Retina (tissue), 1 donor: ENCODE results near the gene SURF6.
"Not testable (repeated sequence)": the region's sequence is repeated elsewhere in the genome, so short reads cannot be mapped to it uniquely, and the experiment has no call there.

Experiments used
- DNase-seq: peaks from one replicate; pipeline ENCODE4 v3.0.0-alpha.2; 2016

Gene SURF6

GRCh38 chr9:133335924-133336811, at the start of gene SURF6:
TSS of gene SURF6 (minus strand) at chr9:133336188. CDS start at chr9:133336132, 56 bp downstream.
- DNase-seq = peak; percentile 96

GRCh38 chr9:133385452-133385851, 49.5 kb upstream of the SURF6 start:
- DNase-seq = no peak

DNA sequence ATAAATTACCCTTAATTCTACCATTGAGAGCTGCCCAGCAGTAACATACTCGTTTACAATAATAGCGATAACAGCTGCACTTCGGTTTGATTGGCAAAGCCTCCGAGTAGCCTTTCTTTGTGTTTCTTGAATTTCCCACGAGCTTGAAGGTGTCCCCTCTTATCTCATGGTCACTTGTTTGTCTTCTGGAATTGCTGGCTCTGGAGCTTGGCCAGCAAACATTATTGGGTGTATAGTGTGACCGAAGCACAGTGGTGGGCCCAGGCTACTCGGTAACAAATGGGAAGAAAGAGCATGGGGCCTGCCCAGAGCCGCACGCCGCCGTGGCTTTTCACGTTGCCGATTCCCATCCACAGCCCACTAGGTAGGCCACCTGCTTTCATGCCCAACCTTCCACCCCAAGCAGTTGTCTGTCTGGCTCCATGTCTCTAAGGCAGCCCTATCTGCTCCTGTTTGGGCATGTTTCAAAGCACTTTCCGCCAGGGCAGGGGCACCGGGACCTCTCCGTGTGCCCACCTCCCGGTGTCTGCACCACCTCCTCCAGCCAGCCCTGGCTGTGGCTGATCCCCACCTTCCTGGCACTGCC, 48.8 kb upstream of the SURF6 start:
- DNase-seq = no peak

DNA sequence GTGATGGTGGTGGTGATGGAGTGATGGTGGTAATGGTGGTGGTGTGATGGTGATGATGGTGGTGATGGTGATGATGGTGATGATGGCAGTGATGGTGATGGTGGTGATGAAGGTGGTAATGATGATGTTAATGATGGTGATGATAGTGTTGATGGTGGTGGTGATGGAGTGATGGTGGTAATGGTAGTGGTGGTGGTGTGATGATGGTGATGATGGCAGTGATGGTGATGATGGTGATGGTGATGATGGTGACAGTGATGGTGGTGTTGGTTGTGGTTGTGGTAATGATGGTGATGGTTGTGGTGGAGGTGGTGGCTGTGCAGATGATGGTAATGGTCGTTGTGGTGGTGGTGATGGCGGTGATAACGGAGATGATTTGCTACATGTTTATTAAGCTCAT, 47.5 kb upstream of the SURF6 start:
- DNase-seq = no peak

DNA sequence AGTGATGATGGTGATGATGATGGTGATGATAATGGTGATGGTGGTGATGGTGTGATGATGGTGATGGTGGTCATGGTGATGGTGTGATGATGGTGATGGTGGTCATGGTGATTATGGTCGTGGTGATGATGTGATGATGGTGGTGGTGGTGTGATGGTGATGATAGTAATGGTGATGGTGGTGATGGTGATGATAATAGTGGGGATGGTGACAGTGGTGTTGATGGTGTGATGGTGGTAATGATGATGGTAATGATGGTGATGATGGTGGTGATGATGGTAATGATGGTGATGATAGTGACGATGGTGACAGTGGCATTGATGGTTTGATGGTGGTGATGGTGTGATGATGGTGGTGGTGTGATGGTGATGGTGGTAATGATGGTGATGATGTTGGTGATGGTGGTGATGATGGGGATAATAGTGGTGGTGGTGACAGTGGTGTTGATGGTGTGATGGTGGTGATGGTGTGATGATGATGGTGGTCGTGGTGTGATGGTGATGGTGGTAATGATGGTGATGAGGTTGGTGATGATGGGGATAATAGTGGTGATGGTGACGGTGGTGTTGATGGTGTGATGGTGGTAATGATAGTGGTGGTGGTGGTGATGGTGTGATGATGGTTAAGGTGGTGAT, 46.6 kb upstream of the SURF6 start:
- no peak for DNase-seq

- no peak for DNase-seq
Measured at GRCh38 chr9:133380734-133381133, 44.7 kb upstream of the SURF6 start.

DNA sequence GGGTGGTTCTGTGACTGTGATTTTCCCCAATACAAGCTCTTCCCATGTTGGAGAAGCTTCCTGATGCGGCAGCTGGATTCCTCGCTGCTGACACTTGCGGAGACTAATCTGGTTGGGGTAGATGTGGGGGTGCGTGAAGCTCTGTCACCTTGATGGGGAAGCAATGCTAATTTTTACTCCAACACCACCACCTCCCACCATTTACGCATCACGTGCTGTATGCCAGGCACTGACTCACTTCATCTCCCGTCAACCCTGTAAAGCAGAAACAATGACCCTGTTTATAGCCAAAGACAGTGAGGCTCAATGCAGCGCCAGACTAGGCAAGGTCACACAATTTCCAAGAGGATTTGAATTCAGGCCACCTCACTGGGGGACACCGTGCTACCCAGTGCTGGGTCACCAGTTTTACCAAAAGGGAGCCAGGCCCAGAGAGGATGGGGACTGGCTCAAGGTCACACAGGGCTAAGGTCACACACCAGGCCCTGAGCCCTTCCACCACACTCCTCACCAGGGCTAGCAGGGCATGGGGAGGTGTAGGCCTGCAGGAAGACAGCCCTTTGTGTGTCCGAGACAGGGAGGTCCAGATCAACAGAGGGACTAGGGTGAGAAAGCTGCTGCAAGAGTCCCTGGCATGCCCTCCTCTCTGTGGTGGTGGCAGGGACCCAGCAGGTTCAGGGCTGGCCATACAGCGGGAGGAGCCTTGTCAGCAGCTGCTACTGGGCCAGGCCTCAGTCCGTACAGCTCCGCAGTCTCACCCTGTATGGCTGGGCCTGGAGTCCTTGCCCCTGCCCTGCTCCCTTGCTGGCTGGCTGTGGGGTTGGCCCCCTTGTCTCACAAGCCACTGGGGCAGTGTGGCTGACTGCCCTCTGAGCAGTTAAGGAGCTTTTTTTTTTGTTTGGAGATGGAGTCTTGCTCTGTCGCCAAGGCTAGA, 43.4 kb upstream of the SURF6 start:
- no peak for DNase-seq

DNA sequence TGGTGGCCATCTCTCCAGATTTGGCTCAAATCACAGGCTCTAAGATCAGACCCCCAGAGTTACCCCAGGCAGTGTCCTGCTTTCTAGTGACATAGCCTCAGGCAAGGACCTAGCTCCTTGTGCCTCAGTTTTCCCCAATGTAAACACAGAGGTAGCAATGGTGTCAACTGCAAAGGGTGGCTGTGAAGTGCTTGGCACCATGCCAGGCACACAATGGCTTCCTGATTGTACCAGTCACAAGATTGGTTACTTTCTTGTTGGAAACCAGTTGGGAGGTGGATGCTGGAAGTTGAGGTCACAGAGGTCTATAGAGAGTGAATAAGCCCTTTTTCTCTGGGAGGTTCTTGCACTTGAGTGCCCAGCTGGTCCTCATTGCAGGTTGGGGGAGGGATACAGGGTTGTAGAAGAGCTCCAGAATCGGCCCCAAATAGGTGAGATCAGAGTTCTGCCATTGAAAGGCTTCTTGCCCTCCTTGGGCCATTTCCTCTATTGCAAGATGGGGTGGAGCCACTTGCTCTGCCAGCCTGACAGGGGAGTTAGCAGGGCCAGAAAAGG, 42.5 kb upstream of the SURF6 start:
- no peak for DNase-seq

GRCh38 chr9:133377721-133378216, 41.8 kb upstream of the SURF6 start:
- DNase-seq = no peak

DNA sequence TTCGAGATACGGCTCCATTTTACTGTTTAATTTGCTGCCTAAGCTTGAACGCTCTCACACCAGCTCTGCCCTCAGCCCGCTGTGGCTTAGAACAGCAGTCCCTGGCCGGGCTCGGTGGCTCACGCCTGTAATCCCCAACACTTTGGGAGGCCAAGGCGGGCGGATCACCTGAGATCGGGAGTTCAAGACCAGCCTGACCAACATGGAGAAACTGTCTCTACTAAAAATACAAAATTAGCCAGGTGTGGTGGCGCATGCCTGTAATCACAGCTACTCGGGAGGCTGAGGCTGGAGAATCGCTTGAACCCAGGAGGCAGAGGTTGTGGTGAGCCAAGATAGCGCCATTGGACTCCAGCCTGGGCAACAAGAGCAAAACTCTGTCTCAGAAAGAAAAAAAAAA, 41.3 kb upstream of the SURF6 start:
- not testable (repeated sequence) for DNase-seq

DNA sequence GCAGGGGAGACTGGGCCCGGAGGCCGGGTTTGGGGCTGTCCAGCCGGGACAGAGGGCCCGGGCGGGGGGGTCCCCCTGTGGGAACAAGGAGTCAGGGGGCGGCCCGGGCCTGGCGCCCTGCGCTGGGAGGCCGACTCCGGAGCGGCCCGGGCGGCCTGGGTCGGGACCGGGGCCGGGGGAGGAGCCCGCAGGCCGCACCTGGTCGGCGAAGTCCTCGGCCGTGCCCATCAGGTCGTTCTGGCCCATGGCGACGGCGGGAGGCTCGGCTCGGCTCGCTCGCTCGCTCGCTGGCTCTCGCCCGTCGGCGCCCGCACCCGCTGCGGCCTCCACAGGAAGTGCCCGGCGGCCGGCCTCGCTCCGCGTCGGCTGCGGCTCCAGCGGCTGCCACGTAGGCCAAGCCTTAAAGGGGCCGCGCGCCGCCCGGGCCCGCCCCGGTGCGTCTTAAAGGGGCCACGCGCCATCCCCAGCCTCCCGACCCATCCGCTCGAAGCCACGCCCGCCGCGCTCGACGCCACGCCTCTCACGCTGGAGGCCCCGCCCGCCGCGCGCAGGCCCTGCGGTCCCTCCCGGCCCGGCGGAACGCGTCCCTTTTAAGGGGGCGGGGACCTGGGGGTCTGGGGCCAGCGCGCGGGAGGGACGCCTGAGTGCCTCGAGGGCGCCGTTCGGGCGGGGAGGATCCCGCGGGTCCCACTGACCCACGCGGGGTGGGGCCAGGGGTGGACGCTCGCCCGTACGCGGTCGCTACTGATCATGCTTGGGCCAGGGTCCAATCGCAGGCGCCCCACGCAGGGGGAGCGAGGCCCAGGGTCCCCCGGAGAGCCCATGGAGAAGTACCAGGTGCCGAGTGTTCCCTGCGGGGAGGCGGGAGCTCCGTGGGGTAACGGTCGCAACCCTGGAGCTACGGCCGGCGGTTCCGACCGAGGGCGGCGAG, 40.0 kb upstream of the SURF6 start, which contains the start of the genes STKLD1 and SURF4:
Gene STKLD1 (plus strand): TSS at position 643 of the 931 bp plus-strand sequence. CDS start 108 bp downstream, at position 751.
Gene SURF4 (minus strand): TSS at position 337 of the 931 bp plus-strand sequence. CDS start 91 bp downstream, at position 246.
- DNase-seq = peak; percentile 97

DNA sequence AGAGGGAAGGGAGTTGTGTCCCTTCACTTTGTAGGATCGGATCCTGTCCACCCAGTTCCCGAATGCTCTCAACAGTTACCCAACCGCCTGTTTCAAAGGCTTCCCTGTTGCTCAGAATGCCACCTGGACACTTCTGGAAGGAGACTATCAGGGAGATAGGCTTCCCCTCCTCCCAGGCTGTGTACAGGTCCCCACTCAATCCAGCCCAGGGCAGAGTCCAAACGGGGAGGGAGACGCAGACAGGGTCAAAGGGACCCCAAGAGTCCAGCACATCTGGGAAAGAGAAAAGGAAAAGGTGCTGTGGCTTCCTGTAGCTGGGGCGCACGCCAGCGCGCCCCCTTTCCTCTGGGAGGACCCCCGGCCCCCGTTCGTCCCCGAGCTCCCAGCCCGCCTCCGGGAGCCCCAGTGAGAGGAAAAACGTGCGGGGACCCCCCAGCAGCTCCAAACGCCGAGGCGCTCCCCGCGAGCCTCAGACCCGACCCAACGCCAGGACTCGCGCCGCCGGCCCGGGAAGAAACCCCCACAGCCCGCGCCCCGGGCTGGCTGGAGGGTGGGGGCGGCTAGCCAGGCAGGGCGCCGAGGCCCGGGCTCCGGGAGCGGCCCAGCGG, 39.2 kb upstream of the SURF6 start:
- peak; percentile 49 for DNase-seq

DNA sequence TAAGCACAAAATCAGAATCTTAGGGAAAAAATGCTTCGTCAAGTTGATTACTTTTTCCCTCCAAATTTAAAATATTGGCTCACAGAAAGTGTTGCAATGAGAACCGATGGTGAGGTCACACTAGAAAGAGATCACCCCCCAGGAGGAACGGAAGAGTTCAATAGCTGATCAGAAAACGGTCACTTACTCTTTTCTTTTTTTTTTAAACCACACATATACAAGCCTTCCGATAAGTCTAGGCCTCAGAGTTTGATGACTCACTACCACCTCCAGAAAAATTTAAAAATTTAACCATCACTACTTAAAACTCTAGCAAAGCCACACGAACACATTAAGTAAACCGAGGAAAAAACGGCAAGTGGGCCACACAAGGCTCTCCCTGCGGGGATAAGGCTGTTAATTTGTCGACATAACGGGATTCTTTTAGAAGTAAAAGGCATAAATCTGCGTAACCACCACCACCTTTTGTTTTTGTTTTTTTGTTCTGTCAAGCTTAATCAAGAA, 38.7 kb upstream of the SURF6 start:
- no peak for DNase-seq

GRCh38 chr9:133372144-133372543, 36.2 kb upstream of the SURF6 start:
- DNase-seq = no peak

DNA sequence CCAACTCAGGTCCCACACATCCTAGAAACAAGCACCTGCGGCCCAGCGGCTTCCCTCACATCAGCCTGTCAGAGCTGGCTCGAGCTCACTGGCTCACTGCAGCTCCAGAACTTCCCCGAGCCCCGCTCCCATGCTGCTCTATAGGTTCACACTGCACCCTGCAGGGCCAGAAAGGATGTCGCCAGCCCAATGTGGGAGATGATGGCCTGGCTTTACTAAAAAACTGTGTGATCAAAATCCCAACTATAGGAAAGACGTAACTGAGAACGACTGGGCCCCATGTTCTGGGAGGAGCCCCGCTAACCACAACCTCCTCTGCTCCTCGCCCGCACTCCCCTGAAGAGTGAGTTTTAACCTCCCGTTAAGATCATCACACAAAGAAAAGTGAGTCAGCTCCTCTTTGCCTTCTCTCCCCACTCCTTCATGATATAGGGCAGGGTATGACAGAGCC, 35.3 kb upstream of the SURF6 start:
- no peak for DNase-seq

- DNase-seq = no peak
Measured at GRCh38 chr9:133370685-133371084, 34.7 kb upstream of the SURF6 start.

- DNase-seq = no peak
Measured at GRCh38 chr9:133369933-133370332, 33.9 kb upstream of the SURF6 start.

DNA sequence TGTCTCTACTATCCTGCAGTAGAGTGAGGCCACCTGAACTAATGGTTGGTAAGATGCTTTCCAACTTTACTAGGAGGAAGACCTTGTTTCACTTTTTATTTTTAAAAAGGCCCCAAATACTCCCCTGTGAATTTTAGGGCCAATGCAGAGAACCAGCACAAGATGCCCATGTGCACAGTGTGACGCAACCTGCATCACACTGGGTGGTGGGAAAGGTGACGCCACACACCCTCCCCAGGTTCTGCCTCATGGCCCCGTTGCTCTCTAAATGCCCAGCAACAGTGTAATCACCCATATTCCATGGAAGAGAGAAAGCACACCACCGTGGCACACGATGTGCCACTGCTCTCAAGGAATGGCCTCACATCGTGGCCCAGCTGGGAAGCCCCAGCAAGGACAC, 33.4 kb upstream of the SURF6 start:
- no peak for DNase-seq

- DNase-seq = no peak
Measured at GRCh38 chr9:133368249-133368881, 32.4 kb upstream of the SURF6 start.

GRCh38 chr9:133367778-133368177, 31.8 kb upstream of the SURF6 start:
- DNase-seq = no peak
